Keratinocyte (primary cell): ENCODE measurements around the gene TRAP1. TPM values are rescaled to one million over a fixed set of nuclear protein-coding genes. Genes with fewer than 3 reads are reported as not detected.

Experiments
- DNase-seq: peaks from one replicate; pipeline ENCODE4 v3.0.0-alpha.2; 2011; ENCODE audit warnings: low read depth, missing footprints, low spot score
- FAIRE-seq: peaks from 2 replicates; lab custom pipeline; 2011; peaks lifted over from hg19 to GRCh38; lab: Jason Lieb, UNC
- H2AFZ ChIP-seq: 2 replicates; pipeline ENCODE4 v1.6.0; 2012; ENCODE audit warnings: low read length, control low read depth, inconsistent platforms; ENCODE audit not compliant: control insufficient read depth
- H3K27ac ChIP-seq: 2 replicates; pipeline ENCODE4 v1.5.1; 2011; ENCODE audit warnings: low read length; ENCODE audit not compliant: control insufficient read depth, insufficient read depth
- H3K27me3 ChIP-seq: 3 replicates; pipeline ENCODE4 v1.6.0; 2011; ENCODE audit warnings: low read length; ENCODE audit not compliant: control insufficient read depth, insufficient read depth; ENCODE audit errors: extremely low read depth
- H3K36me3 ChIP-seq, 2 experiments: 2 replicates in 1 of 2; 3 replicates in 1 of 2; pipeline ENCODE4 v1.5.1; 2011; ENCODE audit warnings: low read length in 2 of 2, mild to moderate bottlenecking in 1 of 2; ENCODE audit not compliant: control insufficient read depth in 2 of 2, insufficient read depth in 2 of 2; ENCODE audit errors: extremely low read depth in 1 of 2
- H3K4me1 ChIP-seq: 3 replicates; pipeline ENCODE4 v1.5.1; 2011; ENCODE audit warnings: low read length; ENCODE audit not compliant: control insufficient read depth, insufficient read depth; ENCODE audit errors: extremely low read depth
- H3K4me2 ChIP-seq: 3 replicates; pipeline ENCODE4 v1.6.0; 2011; ENCODE audit warnings: low read depth, low read length; ENCODE audit not compliant: control insufficient read depth, insufficient read depth; ENCODE audit errors: extremely low read depth
- H3K4me3 ChIP-seq, 3 experiments: fragments of 200-600 bp in 1 of 3; sonication (generic) in 1 of 3; 2 replicates in 2 of 3; 3 replicates in 1 of 3; pipeline ENCODE4 v1.5.1; 2011 to 2016; ENCODE audit warnings: low read length in 3 of 3, mild to moderate bottlenecking in 3 of 3, control low read depth in 2 of 3, inconsistent platforms in 1 of 3, low read depth in 1 of 3, mixed read lengths in 1 of 3, mixed run types in 1 of 3, moderate library complexity in 1 of 3; ENCODE audit not compliant: control insufficient read depth in 2 of 3, insufficient read depth in 2 of 3; ENCODE audit errors: extremely low read depth in 1 of 3
- H3K79me2 ChIP-seq: 2 replicates; pipeline ENCODE4 v1.6.0; 2012; ENCODE audit warnings: low read length; ENCODE audit not compliant: control insufficient read depth, insufficient read depth
- H3K9ac ChIP-seq: 3 replicates; pipeline ENCODE4 v1.6.0; 2011; ENCODE audit warnings: low read length; ENCODE audit not compliant: control insufficient read depth, insufficient read depth; ENCODE audit errors: extremely low read depth
- H3K9me1 ChIP-seq: 3 replicates; pipeline ENCODE4 v1.6.0; 2011; ENCODE audit warnings: low read length; ENCODE audit not compliant: control insufficient read depth, insufficient read depth; ENCODE audit errors: extremely low read depth
- H3K9me3 ChIP-seq: 2 replicates; pipeline ENCODE4 v1.5.1; 2012; ENCODE audit warnings: low read depth, low read length; ENCODE audit not compliant: control insufficient read depth
- H4K20me1 ChIP-seq: 3 replicates; pipeline ENCODE4 v1.6.0; 2011; ENCODE audit warnings: low read length; ENCODE audit not compliant: control insufficient read depth, insufficient read depth; ENCODE audit errors: extremely low read depth
- EZH2 ChIP-seq: IDR thresholded peaks from one replicate; pipeline ENCODE4 v1.6.1; 2012; ENCODE audit warnings: inconsistent platforms, mild to moderate bottlenecking, low read length, moderate library complexity
- dilution Hi-C: fragments of 300-500 bp; cut with MboI; formaldehyde crosslinking; loops from one replicate; pipeline ENCODE4 v1.7.0; 2020; ENCODE audit warnings: low sequenced_read_pairs; ENCODE audit not compliant: extremely low pct_ligation_motif_present
- polyA plus RNA-seq, 5 experiments: library from polyadenylated mRNA; depleted of rRNA in 3 of 5; stranded (reverse) in 3 of 5; stranded (forward) in 1 of 5; unstranded in 1 of 5; fragments of >200 nt; gene quantifications; 1 replicate in 1 of 5; 2 replicates in 3 of 5; 3 replicates in 1 of 5; pipeline versions ENCODE4 v1.2.1 to v1.2.3, GENCODE V29; 2011 to 2012; ENCODE audit warnings: missing spikeins in 2 of 5, low read depth in 1 of 5, low replicate concordance in 1 of 5
- TF ChIP-seq, protein P1 (sequence below), 3 experiments: IDR thresholded peaks in 1 of 3; conservative IDR thresholded peaks in 1 of 3; optimal IDR thresholded peaks in 1 of 3; 2 replicates in 2 of 3; 3 replicates in 1 of 3; pipeline versions ENCODE3 to v1.5.1; 2011; ENCODE audit warnings: low read length in 3 of 3, mild to moderate bottlenecking in 3 of 3, moderate library complexity in 2 of 3, control low read depth in 1 of 3, inconsistent platforms in 1 of 3; ENCODE audit not compliant: insufficient read depth in 2 of 3; ENCODE audit errors: extremely low read depth in 1 of 3

Gene TRAP1
- polyA plus RNA-seq, 1 donor (not counting 4 experiments of a cell fraction or from before 2014, with no cell fraction given) = 106 TPM

DNA sequence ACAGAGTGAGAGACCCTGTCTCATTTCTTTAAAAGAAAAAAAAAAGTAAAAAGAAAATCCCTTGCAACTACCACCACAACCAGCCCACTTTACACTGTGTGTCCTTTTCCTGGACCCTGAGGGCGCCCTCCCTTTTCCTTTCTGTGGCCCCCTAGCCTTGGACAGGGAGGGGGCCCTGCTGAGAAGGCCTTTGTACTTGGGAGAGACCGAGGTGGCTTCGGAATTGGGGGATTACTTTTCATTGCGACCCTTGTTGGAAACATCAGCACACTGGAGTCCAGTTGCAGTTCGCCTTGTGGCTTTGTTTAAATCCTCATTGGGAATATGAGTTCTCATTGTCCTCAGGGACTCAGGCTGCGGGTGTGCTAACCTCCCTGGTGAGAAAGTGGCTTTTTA, 72.2 kb downstream of the TRAP1 start:
- Histone ChIP-seq H2AFZ (no peak overlapping the region), H4K20me1 (no peaks in the 10 kb centered on the region), H3K79me2 (no peaks in the 10 kb centered on the region), H3K27ac (no peak overlapping the region), H3K9me3 (no peaks in the 10 kb centered on the region), H3K9ac (no peak overlapping the region), H3K27me3 (no peaks in the 10 kb centered on the region), H3K4me1 (peaks cover 11% of the 10 kb centered on the region), H3K36me3 (peaks cover 0 to 6% of the 10 kb centered on the region in 2 experiments), H3K4me3 (no peak overlapping the region), H3K9me1 (no peaks in the 10 kb centered on the region), H3K4me2 (no peak overlapping the region)
- DNase-seq (no peak), FAIRE-seq (no peak)
- TF ChIP-seq, protein P1, sequence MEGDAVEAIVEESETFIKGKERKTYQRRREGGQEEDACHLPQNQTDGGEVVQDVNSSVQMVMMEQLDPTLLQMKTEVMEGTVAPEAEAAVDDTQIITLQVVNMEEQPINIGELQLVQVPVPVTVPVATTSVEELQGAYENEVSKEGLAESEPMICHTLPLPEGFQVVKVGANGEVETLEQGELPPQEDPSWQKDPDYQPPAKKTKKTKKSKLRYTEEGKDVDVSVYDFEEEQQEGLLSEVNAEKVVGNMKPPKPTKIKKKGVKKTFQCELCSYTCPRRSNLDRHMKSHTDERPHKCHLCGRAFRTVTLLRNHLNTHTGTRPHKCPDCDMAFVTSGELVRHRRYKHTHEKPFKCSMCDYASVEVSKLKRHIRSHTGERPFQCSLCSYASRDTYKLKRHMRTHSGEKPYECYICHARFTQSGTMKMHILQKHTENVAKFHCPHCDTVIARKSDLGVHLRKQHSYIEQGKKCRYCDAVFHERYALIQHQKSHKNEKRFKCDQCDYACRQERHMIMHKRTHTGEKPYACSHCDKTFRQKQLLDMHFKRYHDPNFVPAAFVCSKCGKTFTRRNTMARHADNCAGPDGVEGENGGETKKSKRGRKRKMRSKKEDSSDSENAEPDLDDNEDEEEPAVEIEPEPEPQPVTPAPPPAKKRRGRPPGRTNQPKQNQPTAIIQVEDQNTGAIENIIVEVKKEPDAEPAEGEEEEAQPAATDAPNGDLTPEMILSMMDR (optimal IDR thresholded peaks at IDR 0.05 in 1 of 3, IDR thresholded peaks at IDR 0.05 in 1 of 3, conservative IDR thresholded peaks at IDR 0.05 in 1 of 3; ENCODE audit: extremely low read depth in 1 of 3, insufficient read depth in 2 of 3, low read length in 3 of 3) = no peak
- no peak for TF ChIP-seq EZH2
- dilution Hi-C loops = no loop called here

DNA sequence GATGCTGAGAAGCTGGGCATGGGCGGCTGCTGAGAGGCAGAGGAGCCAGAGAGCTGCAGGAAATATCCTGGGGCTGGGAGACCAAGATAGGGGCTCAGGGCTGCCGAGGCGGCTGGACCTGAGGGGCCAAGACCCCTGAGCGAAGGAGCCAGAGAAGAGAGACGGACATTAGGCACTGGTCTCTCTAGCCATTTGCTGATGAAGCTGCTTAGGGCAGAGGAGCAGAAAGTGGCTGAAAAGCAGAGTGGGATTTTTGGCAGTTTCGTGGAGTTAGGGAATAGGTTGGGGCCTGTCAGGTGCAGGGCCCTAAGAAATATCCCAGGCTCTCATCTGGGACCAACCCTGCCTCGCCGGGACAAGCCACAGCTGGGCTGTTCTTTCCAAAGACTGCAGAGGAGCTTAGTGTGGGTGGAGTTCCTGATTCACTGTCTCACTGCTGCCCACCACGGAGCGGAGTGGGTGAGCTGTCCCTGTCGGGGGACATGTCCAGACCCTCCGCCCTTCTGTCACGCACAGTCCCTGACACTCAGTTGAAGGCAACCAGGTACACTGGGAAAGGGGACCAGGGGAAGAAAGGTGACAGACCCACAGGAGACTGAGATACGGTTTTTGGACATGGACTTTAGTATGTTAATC, 74.1 kb downstream of the TRAP1 start:
- H4K20me1 ChIP-seq = no peaks in the 10 kb centered on the region
- no peak overlapping the region for H3K4me3 ChIP-seq
- peak; percentile 29 for FAIRE-seq
- H3K4me1 ChIP-seq = peaks cover 11% of the 10 kb centered on the region
- no peaks in the 10 kb centered on the region for H3K9me3 ChIP-seq
- H3K36me3 ChIP-seq = peaks cover 0 to 6% of the 10 kb centered on the region in 2 experiments
- no peak for TF ChIP-seq EZH2
- TF ChIP-seq, protein P1 (optimal IDR thresholded peaks at IDR 0.05 in 1 of 3, IDR thresholded peaks at IDR 0.05 in 1 of 3, conservative IDR thresholded peaks at IDR 0.05 in 1 of 3; ENCODE audit: extremely low read depth in 1 of 3, insufficient read depth in 2 of 3, low read length in 3 of 3) = no peak
- no peaks in the 10 kb centered on the region for H3K9me1 ChIP-seq
- DNase-seq = no peak
- H3K79me2 ChIP-seq = no peaks in the 10 kb centered on the region
- peak overlapping the region; percentile 36 for H3K4me2 ChIP-seq
- H2AFZ ChIP-seq = peak overlapping the region; percentile 40
- H3K9ac ChIP-seq = no peak overlapping the region
- dilution Hi-C loops = no loop called here
- H3K27me3 ChIP-seq = no peaks in the 10 kb centered on the region
- H3K27ac ChIP-seq = no peak overlapping the region
